ENCODE results near the gene GPC1.

Gene GPC1

GRCh38 chr2:240397924-240398645 lies 37.4 kb upstream of the GPC1 start:
- no peak for DNase-seq (ENCODE audit: low read depth)

- DNase-seq (ENCODE audit: low read depth) = no peak
Observed at GRCh38 chr2:240398661-240399267, 36.7 kb upstream of the GPC1 start.

- DNase-seq (ENCODE audit: low read depth) = no peak
Observed at GRCh38 chr2:240399419-240400324, 35.8 kb upstream of the GPC1 start.

GRCh38 chr2:240400371-240401161 lies 34.9 kb upstream of the GPC1 start:
- no peak for DNase-seq (ENCODE audit: low read depth)

GRCh38 chr2:240401308-240401707 lies 34.2 kb upstream of the GPC1 start:
- no peak for DNase-seq (ENCODE audit: low read depth)

GRCh38 chr2:240401781-240402551 lies 33.5 kb upstream of the GPC1 start:
- DNase-seq (ENCODE audit: low read depth) = no peak

- DNase-seq (ENCODE audit: low read depth) = no peak
Observed at GRCh38 chr2:240402566-240403272, 32.7 kb upstream of the GPC1 start.

- no peak for DNase-seq (ENCODE audit: low read depth)
Observed at GRCh38 chr2:240403396-240404104, 31.9 kb upstream of the GPC1 start.

GRCh38 chr2:240404174-240404852 lies 31.1 kb upstream of the GPC1 start:
- no peak for DNase-seq (ENCODE audit: low read depth)

- DNase-seq (ENCODE audit: low read depth) = no peak
Observed at GRCh38 chr2:240405133-240405532, 30.3 kb upstream of the GPC1 start.

- no peak for DNase-seq (ENCODE audit: low read depth)
Observed at GRCh38 chr2:240405684-240406313, 29.7 kb upstream of the GPC1 start.

- no peak for DNase-seq (ENCODE audit: low read depth)
Observed at GRCh38 chr2:240407090-240407489, 28.4 kb upstream of the GPC1 start.

GRCh38 chr2:240410004-240410403 lies 25.5 kb upstream of the GPC1 start:
- no peak for DNase-seq (ENCODE audit: low read depth)

GRCh38 chr2:240410808-240411207 lies 24.7 kb upstream of the GPC1 start:
- no peak for DNase-seq (ENCODE audit: low read depth)

GRCh38 chr2:240411261-240412160 lies 24.0 kb upstream of the GPC1 start:
- no peak for DNase-seq (ENCODE audit: low read depth)

GRCh38 chr2:240412211-240412861 lies 23.1 kb upstream of the GPC1 start:
- no peak for DNase-seq (ENCODE audit: low read depth)

All from activated T-helper 1 cell treated with Interleukin-2 at 50 U/mL for 16 hours (primary cell).